AG08395 (cell line): ENCODE measurements around the gene PPP1R27.

ENCODE experiments used
- DNase-seq: peaks from one replicate; pipeline ENCODE4 v3.0.0; 2012; ENCODE audit warnings: mixed read lengths, low spot score

Gene PPP1R27

DNA sequence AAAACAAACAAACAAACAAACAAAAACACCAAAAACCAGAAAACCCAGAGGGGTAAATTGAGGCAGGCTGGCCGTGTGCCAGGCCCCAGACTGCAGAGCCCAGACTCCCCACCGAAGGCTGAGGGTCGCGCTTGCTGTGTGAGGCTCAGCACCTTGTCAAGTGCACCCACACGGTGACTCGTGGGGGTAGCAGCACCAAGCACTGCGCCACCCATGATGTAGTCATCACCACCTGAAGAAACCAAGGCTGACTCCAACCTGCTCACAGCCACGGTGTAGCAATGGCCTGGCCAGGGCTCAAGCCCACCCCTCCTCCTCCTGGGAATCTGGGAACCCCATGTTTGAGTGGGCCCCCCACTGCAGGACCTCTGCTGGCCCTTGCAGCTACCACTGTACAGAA, 13.7 kb downstream of the PPP1R27 start:
- no peak for DNase-seq

GRCh38 chr17:81819708-81820107, 15.1 kb downstream of the PPP1R27 start:
- no peak for DNase-seq

DNA sequence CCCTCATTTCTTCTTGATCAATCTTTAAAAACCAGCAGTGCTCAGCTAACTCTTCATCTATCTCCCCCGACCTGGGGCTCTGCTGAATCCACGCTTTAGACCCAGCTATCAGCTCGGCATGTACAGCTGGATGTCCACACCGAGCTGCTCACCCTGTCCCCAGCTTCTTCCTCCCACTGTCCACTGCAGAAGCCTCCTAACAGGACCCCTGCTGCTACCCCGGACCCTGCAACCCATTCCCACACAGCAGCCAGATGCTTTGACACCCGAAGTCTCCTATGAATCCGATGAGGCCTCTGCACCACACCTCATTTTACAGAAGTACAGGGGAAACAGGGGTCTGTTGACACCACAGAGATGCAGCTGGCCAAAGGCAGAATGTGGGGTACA, 17.1 kb downstream of the PPP1R27 start:
- DNase-seq, result no peak

DNA sequence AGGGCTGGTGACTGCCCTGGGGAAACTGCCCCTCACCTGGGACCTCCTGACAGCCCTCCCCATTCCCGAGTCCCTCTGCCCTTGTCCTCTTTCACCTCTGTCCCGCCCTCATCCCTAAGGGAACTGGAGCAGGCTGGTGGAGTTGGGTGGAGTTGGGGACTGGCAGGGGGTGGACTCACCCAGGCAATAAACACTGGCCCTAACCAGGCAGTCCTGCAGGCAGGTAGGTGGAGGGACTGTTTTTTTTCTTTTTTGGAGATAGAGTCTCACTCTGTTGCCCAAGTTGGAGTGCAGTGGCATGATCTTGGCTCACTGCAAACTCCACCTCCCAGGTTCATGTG, 19.2 kb downstream of the PPP1R27 start:
- DNase-seq, result no peak

DNA sequence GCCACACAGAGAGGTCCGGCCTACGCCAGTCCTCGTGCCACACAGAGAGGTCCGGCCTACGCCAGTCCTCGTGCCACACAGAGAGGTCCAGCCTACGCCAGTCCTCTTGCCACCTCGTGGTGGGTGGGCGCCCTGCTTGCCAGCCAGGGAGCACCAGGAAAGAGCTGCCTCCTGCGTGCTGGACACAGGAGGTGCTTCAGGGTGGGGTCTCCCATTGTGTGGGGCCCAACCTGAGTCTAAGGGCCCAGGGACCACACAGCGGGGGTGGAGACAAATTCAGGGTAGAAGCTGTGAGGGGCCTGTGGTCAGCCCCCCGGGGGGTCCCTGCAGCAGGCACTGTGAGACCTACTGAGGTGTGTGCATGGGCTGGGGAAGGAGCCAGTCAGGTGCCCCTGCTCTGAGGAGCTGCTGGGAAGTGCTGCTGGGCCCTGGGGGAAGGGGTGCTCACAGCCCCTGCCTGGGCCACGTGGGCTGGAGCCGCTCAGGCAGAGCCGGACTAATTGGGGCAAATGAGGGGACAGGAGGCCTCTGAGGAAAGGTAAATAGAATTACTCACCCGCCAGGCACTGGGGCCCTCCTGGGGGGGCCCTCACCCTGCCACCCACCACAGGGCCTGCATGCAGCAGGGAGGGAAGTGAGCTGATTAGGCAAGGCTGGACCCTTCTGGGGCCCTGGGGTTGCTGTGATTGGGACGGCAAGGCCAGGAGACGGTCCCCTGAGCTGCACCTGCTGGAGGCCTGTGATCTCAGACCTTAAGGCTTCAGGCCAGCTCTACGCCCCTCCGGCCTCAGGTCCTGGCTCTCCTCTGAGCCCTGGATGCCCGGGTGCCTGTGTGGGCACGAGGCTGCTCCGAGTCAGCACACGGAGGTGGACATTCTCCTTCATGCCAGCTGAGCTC, 19.9 kb downstream of the PPP1R27 start:
- DNase-seq, result no peak

DNA sequence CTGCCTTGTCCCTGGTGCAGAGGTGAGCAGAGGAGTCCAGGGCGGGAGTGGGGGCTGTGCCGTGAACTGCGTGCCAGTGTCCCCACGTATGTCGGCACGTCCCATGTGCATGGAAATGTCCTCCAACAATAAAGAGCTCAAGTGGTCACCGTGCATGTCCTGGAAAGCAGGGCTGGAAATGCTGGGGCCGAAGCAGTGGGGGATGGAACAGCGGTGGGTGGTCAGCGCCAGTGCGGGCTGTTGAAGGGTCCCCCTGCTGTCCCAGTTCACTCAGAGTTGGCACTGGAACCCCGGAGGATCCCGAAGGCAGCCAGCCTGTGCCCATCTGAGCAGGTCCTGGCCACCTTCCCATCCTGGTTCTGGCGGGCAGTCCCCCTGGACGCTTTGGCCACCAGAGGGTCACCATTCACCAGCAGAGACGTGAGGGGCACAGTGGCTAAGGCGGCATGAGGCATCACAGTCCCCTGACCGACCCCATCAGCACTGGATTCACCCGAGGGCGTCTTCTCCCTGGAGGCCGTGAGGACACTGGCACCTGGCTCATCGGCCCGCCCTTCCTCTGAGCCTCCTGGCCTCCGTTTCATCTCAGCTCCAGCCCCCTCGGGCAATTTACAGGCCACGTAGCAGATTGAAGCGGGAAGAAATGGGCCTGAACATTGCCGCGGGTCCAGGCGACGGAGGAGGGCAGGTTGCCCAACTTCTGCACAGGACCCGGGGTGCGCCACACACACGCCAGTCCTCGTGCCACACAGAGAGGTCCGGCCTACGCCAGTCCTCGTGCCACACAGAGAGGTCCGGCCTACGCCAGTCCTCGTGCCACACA, 20.8 kb downstream of the PPP1R27 start:
- DNase-seq, result no peak

DNA sequence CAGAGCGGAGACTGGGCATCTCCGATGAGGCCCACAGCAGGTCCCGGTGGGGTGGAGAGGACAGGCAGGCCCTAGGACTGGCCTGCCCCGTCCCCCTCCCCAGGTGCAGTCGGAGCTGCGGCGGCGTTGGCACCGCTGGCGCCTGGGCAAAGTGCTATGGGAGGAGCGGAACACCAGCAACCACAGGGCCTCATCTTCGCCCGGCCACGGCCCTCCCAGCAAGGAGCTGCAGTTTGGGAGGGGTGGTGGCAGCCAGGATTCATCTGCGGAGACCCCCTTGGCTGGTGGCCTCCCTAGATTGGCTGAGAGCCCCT, 21.5 kb downstream of the PPP1R27 start:
- no peak for DNase-seq

DNA sequence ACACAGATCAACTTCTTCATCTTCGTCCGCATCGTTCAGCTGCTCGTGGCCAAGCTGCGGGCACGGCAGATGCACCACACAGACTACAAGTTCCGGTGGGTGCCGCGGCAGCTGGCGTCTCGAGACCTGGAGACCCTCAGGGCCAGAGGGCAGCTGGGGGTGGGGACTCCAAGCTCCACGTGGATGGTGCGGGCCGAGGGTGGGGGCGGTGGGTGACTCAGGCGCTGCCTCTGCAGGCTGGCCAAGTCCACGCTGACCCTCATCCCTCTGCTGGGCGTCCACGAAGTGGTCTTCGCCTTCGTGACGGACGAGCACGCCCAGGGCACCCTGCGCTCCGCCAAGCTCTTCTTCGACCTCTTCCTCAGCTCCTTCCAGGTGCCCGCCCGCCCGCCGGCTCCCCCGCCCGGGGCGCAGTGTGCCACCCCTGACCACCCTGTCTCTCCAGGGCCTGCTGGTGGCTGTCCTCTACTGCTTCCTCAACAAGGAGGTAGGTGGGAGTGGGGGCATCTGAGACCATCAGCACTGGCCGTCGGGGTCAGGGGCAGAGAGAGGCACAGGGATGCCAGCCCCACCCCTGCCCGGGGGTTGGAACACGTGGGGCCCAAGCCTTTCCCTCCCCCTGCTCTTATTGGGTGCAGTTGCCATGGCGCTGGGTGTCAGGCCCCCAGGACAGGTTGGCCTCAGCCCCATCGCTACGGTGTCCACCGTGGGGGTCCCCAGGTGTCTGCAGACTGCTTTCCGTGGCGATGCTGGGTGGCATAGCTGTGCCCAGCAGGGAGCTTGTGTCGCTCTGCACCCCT, 22.1 kb downstream of the PPP1R27 start:
- DNase-seq, result no peak

DNA sequence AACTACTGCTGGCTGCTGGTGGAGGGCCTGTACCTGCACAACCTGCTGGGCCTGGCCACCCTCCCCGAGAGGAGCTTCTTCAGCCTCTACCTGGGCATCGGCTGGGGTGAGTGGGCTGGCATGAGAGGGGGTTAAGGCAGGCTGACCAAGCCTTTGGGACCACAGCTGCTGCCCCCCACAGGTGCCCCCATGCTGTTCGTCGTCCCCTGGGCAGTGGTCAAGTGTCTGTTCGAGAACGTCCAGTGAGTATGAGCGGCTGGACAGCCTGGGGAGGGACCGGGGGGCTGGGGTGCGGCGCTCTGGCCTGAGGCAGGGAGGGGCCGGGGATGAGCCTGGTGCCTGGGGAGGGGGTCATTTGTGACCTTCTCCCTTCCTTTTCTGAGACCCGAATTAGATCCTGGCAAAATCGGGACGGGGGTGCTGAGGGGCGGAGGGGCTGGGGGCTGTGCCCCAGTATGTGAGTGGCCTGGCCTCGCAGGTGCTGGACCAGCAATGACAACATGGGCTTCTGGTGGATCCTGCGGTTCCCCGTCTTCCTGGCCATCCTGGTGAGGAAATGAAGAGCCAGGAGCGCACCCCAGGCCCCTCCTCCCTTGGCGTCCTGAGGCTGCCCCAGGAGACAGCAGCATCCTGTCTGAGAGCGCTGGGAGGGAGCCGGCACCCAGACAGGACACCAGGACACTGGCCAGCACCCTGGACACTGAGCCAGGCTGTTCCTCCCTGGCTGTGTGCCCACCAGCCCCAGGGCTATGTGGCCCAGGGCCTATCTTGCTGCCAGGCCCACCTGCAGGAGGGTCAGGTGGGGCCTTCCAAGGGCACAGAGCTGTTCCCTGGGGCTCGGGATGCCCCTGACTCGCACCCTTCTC, 22.9 kb downstream of the PPP1R27 start:
- DNase-seq, result no peak

GRCh38 chr17:81810892-81811704, 23.8 kb downstream of the PPP1R27 start:
- no peak for DNase-seq

DNA sequence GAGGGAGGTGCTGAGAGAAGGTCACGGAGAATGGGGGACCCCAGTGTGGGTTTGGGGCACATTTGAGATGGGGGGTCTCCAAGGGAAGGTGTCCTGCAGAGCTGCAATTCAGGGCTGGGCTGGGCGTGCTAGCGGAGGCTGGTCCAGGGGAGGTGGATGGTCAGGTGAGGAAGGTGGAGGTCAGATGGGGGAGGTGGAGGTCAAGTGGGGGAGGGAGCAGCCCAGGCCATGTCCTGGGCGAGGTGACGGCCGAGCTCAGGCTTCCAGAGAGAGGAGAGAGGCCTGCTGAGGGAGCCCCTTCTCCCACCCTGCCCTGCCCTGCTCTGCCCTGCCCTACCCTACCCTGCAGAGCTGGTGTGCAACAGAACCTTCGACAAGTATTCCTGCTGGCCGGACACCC, 24.4 kb downstream of the PPP1R27 start:
- DNase-seq, result no peak

- DNase-seq, result no peak
Observed at GRCh38 chr17:81809556-81809998, 25.3 kb downstream of the PPP1R27 start.

- DNase-seq, result no peak
Observed at GRCh38 chr17:81808778-81809555, 25.9 kb downstream of the PPP1R27 start.

DNA sequence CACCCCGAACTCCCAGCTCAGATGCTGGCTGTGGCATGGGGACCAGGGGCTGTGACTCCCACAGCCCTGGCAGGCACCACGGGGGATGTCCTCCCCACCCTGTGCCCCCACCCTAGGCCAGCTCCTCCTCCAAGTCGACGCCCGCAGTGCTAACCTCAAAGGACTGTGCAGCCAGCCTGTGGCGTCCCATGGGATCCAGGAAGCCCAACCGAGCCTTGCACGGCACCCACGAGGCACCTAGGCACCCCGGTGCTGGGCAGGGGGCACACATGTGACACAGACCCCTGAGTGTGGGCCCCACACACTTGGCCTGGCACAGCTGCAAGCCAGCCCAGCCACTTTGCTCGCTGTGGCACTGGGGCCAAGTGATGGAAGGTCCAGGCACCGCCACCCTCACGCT, 27.0 kb downstream of the PPP1R27 start:
- DNase-seq, result no peak

DNA sequence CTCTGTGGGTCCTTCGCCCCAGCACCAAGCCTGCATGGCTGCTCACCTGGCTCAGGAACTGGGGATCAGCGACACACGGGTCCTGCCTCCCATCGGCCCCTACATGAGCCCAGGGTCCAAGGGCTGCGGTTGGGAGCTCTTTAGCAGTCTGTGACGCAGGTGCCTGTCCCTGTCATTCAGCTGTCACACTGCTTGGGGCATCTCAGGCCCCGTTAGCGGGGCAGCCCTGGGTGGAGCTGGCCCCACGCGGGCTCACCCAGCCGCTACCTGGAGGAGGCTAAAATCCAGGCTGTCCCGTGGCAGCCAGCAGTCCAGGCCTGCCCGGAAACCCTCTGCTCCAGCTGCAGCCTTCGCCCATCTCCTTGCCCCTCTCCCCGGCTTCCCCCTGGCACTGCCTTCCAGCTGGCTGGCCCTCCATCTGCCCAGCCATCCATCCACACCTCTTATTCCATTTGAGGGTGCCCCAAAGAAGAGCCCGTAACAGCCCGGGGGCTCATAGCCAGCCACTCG, 27.6 kb downstream of the PPP1R27 start:
- DNase-seq, result no peak

GRCh38 chr17:81806461-81807209, 28.2 kb downstream of the PPP1R27 start:
- DNase-seq, result no peak

- no peak for DNase-seq
Observed at GRCh38 chr17:81805707-81806460, 29.0 kb downstream of the PPP1R27 start.
